Muscle of leg (tissue), 16 donors: Measurements from ENCODE around the gene OR4K2. TPM values are rescaled to one million over a fixed set of nuclear protein-coding genes. Genes with fewer than 3 reads are reported as not detected.
"Not testable (repeated sequence)": the region's sequence is repeated elsewhere in the genome, so short reads cannot be mapped to it uniquely, and the experiment has no call there.

ENCODE experiments used
- DNase-seq: peaks from one replicate; pipeline ENCODE4 v3.0.0; 2013
- H3K27ac ChIP-seq: one replicate; pipeline ENCODE4 v1.5.1; 2013; ENCODE audit warnings: mild to moderate bottlenecking, low read length, control low read depth
- H3K27me3 ChIP-seq: one replicate; pipeline ENCODE4 v1.6.1; 2013; ENCODE audit warnings: low read length; ENCODE audit not compliant: control insufficient read depth, insufficient read depth
- H3K36me3 ChIP-seq: one replicate; pipeline ENCODE4 v1.6.1; 2013; ENCODE audit warnings: low read length; ENCODE audit not compliant: control insufficient read depth, insufficient read depth
- H3K4me1 ChIP-seq: one replicate; pipeline ENCODE4 v1.6.1; 2013; ENCODE audit warnings: low read length; ENCODE audit not compliant: control insufficient read depth, insufficient read depth
- H3K4me3 ChIP-seq: one replicate; pipeline ENCODE4 v1.5.1; 2013; ENCODE audit warnings: low read length, control low read depth
- H3K9me3 ChIP-seq: replicated peaks from 2 replicates; pipeline ENCODE4 v1.6.1; 2013; ENCODE audit warnings: low read depth, low read length; ENCODE audit not compliant: control insufficient read depth
- WGBS: methylation state at CpG from one replicate; pipeline ENCODE4 v1.1.5; 2013; ENCODE audit warnings: missing lambda C conversion rate; ENCODE audit not compliant: insufficient coverage; 5-methylcytosine and 5-hydroxymethylcytosine counted together
- long read RNA-seq, 11 donors: transcript quantifications; one replicate each; lab custom pipeline, GENCODE V29; 2026
- polyA plus RNA-seq, 8 donors: library from polyadenylated mRNA; unstranded; fragments of 120-200 nt; gene quantifications; one replicate each; pipeline versions ENCODE4 v1.2.1 to v1.2.3, GENCODE V29; 2013; ENCODE audit warnings: inconsistent platforms in 1 of 8, low replicate concordance in 1 of 8; ENCODE audit not compliant: insufficient read length in 8 of 8, insufficient read depth in 1 of 8
- total RNA-seq: library from RNA; stranded (reverse); fragments of 120-200 nt; gene quantifications from one replicate; pipeline ENCODE4 v1.2.4, GENCODE V29; 2013

The OR4K2 gene, protein sequence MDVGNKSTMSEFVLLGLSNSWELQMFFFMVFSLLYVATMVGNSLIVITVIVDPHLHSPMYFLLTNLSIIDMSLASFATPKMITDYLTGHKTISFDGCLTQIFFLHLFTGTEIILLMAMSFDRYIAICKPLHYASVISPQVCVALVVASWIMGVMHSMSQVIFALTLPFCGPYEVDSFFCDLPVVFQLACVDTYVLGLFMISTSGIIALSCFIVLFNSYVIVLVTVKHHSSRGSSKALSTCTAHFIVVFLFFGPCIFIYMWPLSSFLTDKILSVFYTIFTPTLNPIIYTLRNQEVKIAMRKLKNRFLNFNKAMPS
- total RNA-seq = not detected
- polyA plus RNA-seq = under 1 TPM in 2 of 8 donors, not detected in 6; 0.03 to 0.19 TPM
- long read RNA-seq, donor 1 = 0 reads
- long read RNA-seq, donor 2 = 0 reads
- long read RNA-seq, donor 3 = 0 reads
- long read RNA-seq, donor 4 = 0 reads
- long read RNA-seq, donor 5 = 0 reads
- long read RNA-seq, donor 6 = 0 reads
- long read RNA-seq, donor 7 = 0 reads
- long read RNA-seq, donor 8 = 0 reads
- long read RNA-seq, donor 9 = 0 reads
- long read RNA-seq, donor 10 = 0 reads
- long read RNA-seq, donor 11 = 0 reads

DNA sequence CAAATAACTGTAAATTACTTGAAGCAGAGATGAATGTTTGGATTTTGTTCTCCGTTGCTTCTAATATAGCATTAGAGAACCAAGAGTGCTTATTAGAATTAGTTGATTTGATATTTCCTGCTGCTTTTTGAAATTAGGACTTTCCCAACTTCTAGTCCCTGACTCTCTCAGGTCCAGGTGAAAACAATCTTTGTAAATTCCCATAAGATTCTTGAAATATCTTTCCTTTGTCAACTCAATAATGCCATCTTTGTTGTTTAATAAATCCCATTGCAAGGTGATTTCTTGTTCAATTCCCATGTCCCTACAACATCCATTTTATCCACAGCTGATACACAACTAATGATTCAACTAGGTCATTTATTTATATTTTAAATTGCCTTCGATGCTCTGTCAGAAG lies at the start of gene OR4K2:
OR4K2 (plus strand) TSS at position 301 of the 400 bp plus-strand sequence. CDS start 1,126 bp downstream, outside the sequence.
- H3K9me3 ChIP-seq = peaks cover 14% of the 10 kb centered on the region
- H3K4me1 ChIP-seq = no peaks in the 10 kb centered on the region
- H3K4me3 ChIP-seq = no peak within 1 kb of the TSS
- no CpG with 5 or more reads among the region's 2 CpGs for WGBS
- no peaks in the 10 kb centered on the region for H3K27me3 ChIP-seq
- DNase-seq = no peak
- H3K36me3 ChIP-seq = no peaks in the 10 kb centered on the region
- H3K27ac ChIP-seq = no peak within 1 kb of the TSS

DNA sequence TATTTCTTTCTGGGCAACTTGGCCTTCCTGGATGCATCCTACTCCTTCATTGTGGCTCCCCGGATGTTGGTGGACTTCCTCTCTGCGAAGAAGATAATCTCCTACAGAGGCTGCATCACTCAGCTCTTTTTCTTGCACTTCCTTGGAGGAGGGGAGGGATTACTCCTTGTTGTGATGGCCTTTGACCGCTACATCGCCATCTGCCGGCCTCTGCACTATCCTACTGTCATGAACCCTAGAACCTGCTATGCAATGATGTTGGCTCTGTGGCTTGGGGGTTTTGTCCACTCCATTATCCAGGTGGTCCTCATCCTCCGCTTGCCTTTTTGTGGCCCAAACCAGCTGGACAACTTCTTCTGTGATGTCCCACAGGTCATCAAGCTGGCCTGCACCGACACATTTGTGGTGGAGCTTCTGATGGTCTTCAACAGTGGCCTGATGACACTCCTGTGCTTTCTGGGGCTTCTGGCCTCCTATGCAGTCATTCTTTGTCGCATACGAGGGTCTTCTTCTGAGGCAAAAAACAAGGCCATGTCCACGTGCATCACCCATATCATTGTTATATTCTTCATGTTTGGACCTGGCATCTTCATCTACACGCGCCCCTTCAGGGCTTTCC lies 47.2 kb upstream of the OR4K2 start:
- H3K27ac ChIP-seq = not testable (repeated sequence)

DNA sequence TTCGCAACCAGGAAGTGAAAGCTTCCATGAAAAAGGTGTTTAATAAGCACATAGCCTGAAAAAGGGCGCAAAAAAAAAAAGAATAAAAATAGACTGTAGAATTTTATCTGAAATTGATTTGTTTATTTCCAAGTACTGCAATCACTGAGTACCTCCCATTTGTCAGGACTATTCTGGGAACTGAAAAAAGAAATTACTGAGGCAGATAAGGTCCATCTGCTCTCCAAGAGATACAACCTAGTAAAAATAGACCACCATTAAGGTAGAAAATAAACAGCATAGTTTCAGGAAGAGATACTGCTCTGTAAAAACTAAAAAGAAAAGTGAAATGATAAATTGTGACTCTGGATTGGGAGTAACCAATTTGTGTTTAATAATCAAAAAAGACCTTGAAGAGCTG lies 46.6 kb upstream of the OR4K2 start:
- H3K36me3 ChIP-seq = no peaks in the 10 kb centered on the region
- H3K27me3 ChIP-seq = no peaks in the 10 kb centered on the region
- WGBS = no CpG with 5 or more reads among the region's 2 CpGs
- H3K4me1 ChIP-seq = no peaks in the 10 kb centered on the region
- H3K4me3 ChIP-seq = no peak overlapping the region
- H3K9me3 ChIP-seq = peaks cover 4% of the 10 kb centered on the region
- DNase-seq = no peak
- no peak overlapping the region for H3K27ac ChIP-seq

More for the DNA sequence above, 47.2 kb upstream of the OR4K2 start:
- H3K4me3 ChIP-seq, H3K4me1 ChIP-seq, DNase-seq, H3K36me3 ChIP-seq, H3K9me3 ChIP-seq, H3K27me3 ChIP-seq: not testable (repeated sequence)
- 67% methylated on average over 6 of the region's 12 CpGs for WGBS

DNA sequence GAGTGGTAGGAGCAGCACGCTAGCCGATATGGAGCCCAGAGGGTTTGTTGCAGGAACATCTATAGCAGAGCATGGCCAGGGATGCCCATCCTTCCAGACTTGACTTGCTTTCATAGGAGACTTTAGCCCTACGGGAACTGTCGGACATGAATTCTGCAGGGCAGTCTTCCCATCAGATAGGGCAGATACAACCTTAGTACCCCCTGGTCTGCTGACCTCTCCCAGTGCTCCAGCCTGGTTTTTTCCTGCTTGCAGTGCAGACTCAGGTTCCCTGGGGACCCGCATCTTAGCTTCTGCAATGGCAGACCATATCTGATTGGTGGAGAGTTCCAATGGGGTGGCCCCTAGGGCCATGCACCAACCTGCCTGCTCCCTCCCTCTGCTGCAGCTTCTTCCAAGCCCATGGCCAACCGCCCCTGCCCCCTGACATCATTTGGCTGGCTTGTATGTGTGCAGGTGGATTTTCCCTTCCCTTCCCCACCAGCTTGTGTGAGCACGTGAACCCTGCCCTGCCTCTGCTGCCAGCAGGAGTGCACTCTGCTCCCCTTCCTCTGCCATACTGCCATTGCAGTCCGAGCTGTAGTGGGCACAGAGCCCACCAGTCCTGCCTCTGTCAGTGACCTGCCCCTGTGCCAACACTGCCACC lies 40.6 kb upstream of the OR4K2 start:
- H3K27me3 ChIP-seq, H3K4me1 ChIP-seq, DNase-seq, H3K36me3 ChIP-seq, H3K4me3 ChIP-seq, H3K27ac ChIP-seq: not testable (repeated sequence)
- 85% methylated on average over 5 of the region's 8 CpGs for WGBS
- peaks cover 17% of the 10 kb centered on the region for H3K9me3 ChIP-seq

DNA sequence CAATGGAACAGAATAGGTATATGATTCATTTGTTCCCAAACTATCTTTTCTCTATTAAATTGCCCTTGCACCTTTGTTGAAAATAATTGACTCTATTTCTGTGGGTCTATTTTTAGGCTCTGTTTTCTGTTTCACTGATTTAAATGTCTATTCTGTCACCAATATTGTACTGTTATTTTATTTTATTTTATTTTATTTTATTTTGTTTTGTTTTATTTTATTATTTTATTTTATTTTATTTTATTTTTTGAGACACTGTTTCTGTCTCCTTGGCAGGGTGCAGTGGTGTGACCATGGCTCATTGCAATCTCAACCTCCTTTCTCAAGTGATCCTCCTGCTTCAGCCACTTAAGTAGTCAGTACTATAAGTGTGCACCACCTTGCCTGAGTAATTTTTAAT lies 36.5 kb upstream of the OR4K2 start:
- Histone ChIP-seq H3K4me3 (no peak overlapping the region), H3K4me1 (no peaks in the 10 kb centered on the region), H3K27ac (no peak overlapping the region), H3K9me3 (peaks cover 15% of the 10 kb centered on the region), H3K36me3 (no peaks in the 10 kb centered on the region), H3K27me3 (no peaks in the 10 kb centered on the region)
- no peak for DNase-seq

DNA sequence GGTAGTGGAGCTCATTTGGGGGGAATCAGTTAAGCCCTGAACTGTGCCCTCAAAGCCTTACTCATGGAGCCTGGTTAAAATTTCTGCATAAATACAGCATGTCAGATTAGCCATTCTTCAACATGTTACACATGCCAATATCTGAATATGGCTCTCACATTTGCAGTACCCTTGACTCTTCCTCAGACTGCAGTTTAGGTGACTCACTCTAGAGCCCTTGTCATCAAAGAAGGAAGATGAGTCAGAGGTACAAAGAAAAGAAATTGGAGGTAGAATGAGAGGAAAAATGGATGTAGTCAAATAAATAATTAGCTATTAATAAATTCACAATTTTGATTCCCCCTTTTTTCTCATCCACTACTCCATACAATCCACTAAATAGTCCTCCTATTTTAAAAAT lies 23.6 kb upstream of the OR4K2 start:
- H3K27me3 ChIP-seq = no peaks in the 10 kb centered on the region
- H3K9me3 ChIP-seq = peaks cover 2% of the 10 kb centered on the region
- no peak overlapping the region for H3K4me3 ChIP-seq
- H3K36me3 ChIP-seq = no peaks in the 10 kb centered on the region
- no peak overlapping the region for H3K27ac ChIP-seq
- DNase-seq = no peak
- no peaks in the 10 kb centered on the region for H3K4me1 ChIP-seq

DNA sequence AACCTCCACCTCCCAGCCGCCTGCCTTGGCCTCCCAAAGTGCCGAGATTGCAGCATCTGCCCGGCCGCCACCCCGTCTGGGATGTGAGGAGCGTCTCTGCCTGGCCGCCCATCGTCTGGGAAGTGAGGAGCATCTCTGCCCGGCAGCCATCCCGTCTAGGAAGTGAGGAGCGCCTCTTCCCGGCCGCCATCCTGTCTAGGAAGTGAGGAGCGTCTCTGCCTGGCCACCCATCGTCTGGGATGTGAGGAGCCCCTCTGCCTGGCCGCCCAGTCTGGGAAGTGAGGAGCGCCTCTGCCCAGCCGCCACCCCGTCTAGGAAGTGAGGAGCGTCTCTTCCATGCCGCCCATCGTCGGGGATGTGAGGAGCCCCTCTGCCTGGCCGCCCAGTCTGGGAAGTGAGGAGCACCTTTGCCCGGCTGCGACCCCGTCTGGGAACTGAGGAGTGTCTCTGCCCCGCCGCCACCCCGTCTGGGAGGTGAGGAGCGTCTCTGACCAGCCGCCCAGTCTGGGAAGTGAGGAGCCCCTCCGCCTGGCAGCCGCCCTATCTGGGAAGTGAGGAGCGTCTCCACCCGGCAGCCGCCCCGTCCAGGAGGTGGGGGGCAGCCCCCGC lies 8.8 kb upstream of the OR4K2 start:
- H3K9me3 ChIP-seq, H3K4me3 ChIP-seq, H3K4me1 ChIP-seq, H3K36me3 ChIP-seq, H3K27me3 ChIP-seq, H3K27ac ChIP-seq, DNase-seq: not testable (repeated sequence)
- 91% methylated on average over 34 of the region's 39 CpGs for WGBS

DNA sequence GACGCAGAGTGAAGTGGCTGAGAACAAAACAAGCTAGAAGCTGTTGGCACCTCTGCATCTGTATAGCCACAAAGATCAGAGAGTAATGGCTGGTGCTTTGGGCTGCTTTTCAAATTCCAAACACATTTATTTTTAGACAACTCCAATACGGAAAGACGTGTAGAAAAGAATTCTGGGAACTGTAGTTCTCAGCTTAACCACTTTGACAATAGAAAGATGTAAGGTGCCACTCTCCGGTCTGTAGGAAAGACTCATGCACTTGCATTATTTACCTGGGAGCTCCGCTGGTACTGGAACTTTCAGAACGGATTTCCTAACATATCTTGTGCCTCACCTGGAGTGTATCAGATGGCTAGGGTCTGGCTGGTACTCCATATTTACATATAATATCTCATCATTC lies 1.8 kb upstream of the OR4K2 start:
- Histone ChIP-seq H3K4me1 (no peaks in the 10 kb centered on the region), H3K4me3 (no peak overlapping the region), H3K9me3 (peaks cover 16% of the 10 kb centered on the region), H3K27ac (no peak overlapping the region), H3K27me3 (no peaks in the 10 kb centered on the region), H3K36me3 (no peaks in the 10 kb centered on the region)
- no peak for DNase-seq
- no CpG with 5 or more reads among the region's 6 CpGs for WGBS

DNA sequence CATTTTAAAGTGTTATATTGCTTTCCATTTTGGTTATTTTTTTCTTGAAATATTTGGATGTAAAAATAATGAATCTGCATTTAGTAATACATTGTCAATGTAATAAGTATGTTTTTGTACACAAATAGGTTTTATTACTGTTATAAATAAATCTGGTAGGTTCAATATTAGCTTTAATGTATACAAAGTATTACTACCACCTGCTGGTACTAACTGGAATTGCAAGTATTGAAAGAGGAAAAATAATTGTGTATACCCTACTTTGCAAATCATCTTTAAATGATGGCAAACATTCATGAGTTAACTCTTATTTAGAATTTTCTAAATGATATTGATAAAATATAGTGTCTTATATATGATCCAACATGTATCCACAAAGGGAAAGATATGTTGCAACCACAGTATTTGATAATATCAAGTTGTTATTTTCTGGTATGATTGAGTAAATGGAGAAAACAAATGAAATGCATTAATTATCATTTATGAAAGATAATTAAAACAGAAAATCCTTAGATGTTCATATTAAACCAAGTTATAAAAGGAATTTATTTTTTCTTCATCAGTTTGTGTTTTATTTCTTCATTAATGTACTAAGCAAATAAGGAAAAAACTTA lies 3.2 kb downstream of the OR4K2 start:
- Histone ChIP-seq H3K9me3 (peaks cover 20% of the 10 kb centered on the region), H3K36me3 (no peaks in the 10 kb centered on the region), H3K4me3 (no peak overlapping the region), H3K4me1 (no peaks in the 10 kb centered on the region), H3K27ac (no peak overlapping the region), H3K27me3 (no peaks in the 10 kb centered on the region)
- no peak for DNase-seq
